Measurements from ENCODE around the gene DCUN1D2.

The DCUN1D2 gene

GRCh38 chr13:113507505-113508345 is 17.2 kb upstream of the DCUN1D2 start:
- DNase-seq (ENCODE audit: extremely low read depth, low read depth): no peak
- TF ChIP-seq, protein P1, sequence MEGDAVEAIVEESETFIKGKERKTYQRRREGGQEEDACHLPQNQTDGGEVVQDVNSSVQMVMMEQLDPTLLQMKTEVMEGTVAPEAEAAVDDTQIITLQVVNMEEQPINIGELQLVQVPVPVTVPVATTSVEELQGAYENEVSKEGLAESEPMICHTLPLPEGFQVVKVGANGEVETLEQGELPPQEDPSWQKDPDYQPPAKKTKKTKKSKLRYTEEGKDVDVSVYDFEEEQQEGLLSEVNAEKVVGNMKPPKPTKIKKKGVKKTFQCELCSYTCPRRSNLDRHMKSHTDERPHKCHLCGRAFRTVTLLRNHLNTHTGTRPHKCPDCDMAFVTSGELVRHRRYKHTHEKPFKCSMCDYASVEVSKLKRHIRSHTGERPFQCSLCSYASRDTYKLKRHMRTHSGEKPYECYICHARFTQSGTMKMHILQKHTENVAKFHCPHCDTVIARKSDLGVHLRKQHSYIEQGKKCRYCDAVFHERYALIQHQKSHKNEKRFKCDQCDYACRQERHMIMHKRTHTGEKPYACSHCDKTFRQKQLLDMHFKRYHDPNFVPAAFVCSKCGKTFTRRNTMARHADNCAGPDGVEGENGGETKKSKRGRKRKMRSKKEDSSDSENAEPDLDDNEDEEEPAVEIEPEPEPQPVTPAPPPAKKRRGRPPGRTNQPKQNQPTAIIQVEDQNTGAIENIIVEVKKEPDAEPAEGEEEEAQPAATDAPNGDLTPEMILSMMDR (IDR thresholded peaks at IDR 0.05; ENCODE audit: low read depth, low read length): no peak

DNA sequence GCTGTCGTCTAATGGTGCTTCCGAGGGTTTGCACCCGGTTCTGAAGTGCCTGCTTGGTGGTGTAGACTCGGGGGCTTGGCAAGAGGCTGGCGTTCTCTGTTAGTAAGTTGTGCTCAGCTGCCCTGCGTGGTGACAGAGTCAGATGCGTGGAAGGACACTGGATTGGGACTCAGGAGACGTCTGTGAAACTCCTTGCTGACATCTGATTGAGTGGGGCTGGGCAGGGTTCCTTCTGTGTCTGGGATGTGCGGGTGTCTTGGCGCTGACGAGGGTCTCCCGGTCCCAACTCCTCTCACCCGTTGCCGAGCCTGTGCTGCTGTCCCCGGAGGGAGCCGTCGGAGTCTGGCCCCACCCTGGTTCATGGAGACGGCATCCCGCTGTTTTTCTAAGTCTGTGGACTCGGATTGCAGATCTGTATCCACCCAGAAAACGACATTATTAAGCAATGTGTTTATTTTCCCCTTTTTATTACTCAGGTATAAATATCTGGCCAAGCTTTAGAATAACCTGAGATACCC is 16.4 kb upstream of the DCUN1D2 start:
- TF ChIP-seq, protein P1 (IDR thresholded peaks at IDR 0.05; ENCODE audit: low read depth, low read length): no peak
- no peak for DNase-seq (ENCODE audit: extremely low read depth, low read depth)

- DNase-seq (ENCODE audit: extremely low read depth, low read depth): no peak
- TF ChIP-seq, protein P1 (IDR thresholded peaks at IDR 0.05; ENCODE audit: low read depth, low read length): no peak
Measured at GRCh38 chr13:113506025-113506685, 15.6 kb upstream of the DCUN1D2 start.

- TF ChIP-seq, protein P1 (IDR thresholded peaks at IDR 0.05; ENCODE audit: low read depth, low read length): no peak
- DNase-seq (ENCODE audit: extremely low read depth, low read depth): no peak
Measured at GRCh38 chr13:113502686-113503085, 12.2 kb upstream of the DCUN1D2 start.

- TF ChIP-seq, protein P1 (IDR thresholded peaks at IDR 0.05; ENCODE audit: low read depth, low read length): no peak
- no peak for DNase-seq (ENCODE audit: extremely low read depth, low read depth)
Measured at GRCh38 chr13:113500530-113501265, 10.2 kb upstream of the DCUN1D2 start.

DNA sequence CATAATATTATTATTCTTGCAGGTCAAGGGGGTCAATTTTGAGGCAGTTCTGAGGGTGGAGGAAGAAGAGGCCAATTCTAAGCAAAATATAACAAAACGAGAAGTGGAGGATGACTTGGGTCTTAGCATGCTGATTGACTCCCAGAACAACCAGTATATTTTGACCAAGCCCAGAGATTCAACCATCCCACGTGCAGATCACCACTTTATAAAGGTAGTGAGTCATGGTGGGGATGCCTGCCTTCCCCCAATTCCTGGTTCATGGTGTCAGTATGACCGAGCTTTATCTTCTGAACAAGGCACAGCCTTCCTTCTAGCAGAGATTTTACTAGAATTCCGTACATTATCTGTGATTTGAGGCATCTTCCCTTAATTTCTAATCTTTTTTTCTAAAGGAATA is 9.4 kb upstream of the DCUN1D2 start:
- no peak for DNase-seq (ENCODE audit: extremely low read depth, low read depth)
- TF ChIP-seq, protein P1 (IDR thresholded peaks at IDR 0.05; ENCODE audit: low read depth, low read length): no peak

Data from AG09319 (cell line).